Hepatocyte (in vitro differentiated cells): ENCODE results near the gene HOXD13.

ENCODE experiments used
- CTCF ChIP-seq: fragments of 200-600 bp; sonication (generic); IDR thresholded peaks from 2 replicates; pipeline ENCODE4 v1.5.1; 2016; ENCODE audit warnings: antibody characterized with exemption, mild to moderate bottlenecking; ENCODE audit not compliant: poor library complexity
- EZH2 ChIP-seq: fragments of 200-600 bp; sonication (generic); IDR thresholded peaks from 2 replicates; pipeline ENCODE4 v1.6.1; 2016; ENCODE audit warnings: antibody characterized with exemption, mild to moderate bottlenecking, borderline replicate concordance
- EZH2phosphoT487 ChIP-seq: fragments of 200-600 bp; sonication (generic); IDR thresholded peaks from one replicate; pipeline ENCODE4 v1.6.1; 2018; ENCODE audit warnings: antibody characterized with exemption, mild to moderate bottlenecking, low read depth, moderate library complexity; ENCODE audit not compliant: unreplicated experiment, severe bottlenecking

GRCh38 chr2:176109946-176110345 lies 17.4 kb downstream of the HOXD13 start:
- TF ChIP-seq EZH2 (no peak), CTCF (no peak), EZH2phosphoT487 (no peak)
